Testis (tissue), 2 donors: ENCODE measurements around the gene PLXNB1.

Experiments
- CTCF ChIP-seq, 3 experiments: fragments of 450-650 bp in 2 of 3; fragments of 200-600 bp in 1 of 3; sonication (generic) in 1 of 3; IDR thresholded peaks; one replicate each; pipeline ENCODE4 v1.5.1; 2016 to 2019; ENCODE audit warnings: antibody characterized with exemption in 3 of 3, mild to moderate bottlenecking in 2 of 3, moderate library complexity in 1 of 3
- POLR2A ChIP-seq: fragments of 450-650 bp; IDR thresholded peaks from one replicate; pipeline ENCODE4 v1.6.1; 2017; ENCODE audit warnings: antibody characterized with exemption, mild to moderate bottlenecking, moderate library complexity

GRCh38 chr3:48414376-48415250, 15.3 kb downstream of the PLXNB1 start:
- TF ChIP-seq POLR2A: no peak
- TF ChIP-seq CTCF (IDR thresholded peaks at IDR 0.05): no peak
